ENCODE data around the gene TNRC6C.
A peak's percentile ranks its signal among the peaks of the same experiment; 100 is the strongest.
"Not testable (repeated sequence)": the region's sequence is repeated elsewhere in the genome, so short reads cannot be mapped to it uniquely, and the experiment has no call there.

TNRC6C gene

GRCh38 chr17:77968788-77969187, 10.3 kb downstream of the TNRC6C start:
- DNase-seq = no peak

- not testable (repeated sequence) for DNase-seq
Observed at GRCh38 chr17:77972271-77972670, 13.8 kb downstream of the TNRC6C start.

- DNase-seq = no peak
Observed at GRCh38 chr17:77973953-77974352, 15.4 kb downstream of the TNRC6C start.

- no peak for DNase-seq
Observed at GRCh38 chr17:77974396-77974795, 15.9 kb downstream of the TNRC6C start.

- DNase-seq = not testable (repeated sequence)
Observed at GRCh38 chr17:77982430-77982829, 23.9 kb downstream of the TNRC6C start.

- no peak for DNase-seq
Observed at GRCh38 chr17:77990301-77990700, 31.8 kb downstream of the TNRC6C start.

- not testable (repeated sequence) for DNase-seq
Observed at GRCh38 chr17:77993735-77994134, 35.2 kb downstream of the TNRC6C start.

- DNase-seq = peak; percentile 67
Observed at GRCh38 chr17:77995146-77995852, 36.8 kb downstream of the TNRC6C start.

GRCh38 chr17:77996256-77996655, 37.8 kb downstream of the TNRC6C start:
- no peak for DNase-seq

- no peak for DNase-seq
Observed at GRCh38 chr17:77999413-78000173, 41.1 kb downstream of the TNRC6C start.

GRCh38 chr17:78000341-78000740, 41.8 kb downstream of the TNRC6C start:
- DNase-seq = no peak

GRCh38 chr17:78001182-78001581, 42.7 kb downstream of the TNRC6C start:
- peak; percentile 89 for DNase-seq

GRCh38 chr17:78001612-78002011, 43.1 kb downstream of the TNRC6C start:
- DNase-seq = no peak

GRCh38 chr17:78002166-78002565, 43.7 kb downstream of the TNRC6C start:
- no peak for DNase-seq

GRCh38 chr17:78005452-78006171, 47.1 kb downstream of the TNRC6C start:
- no peak for DNase-seq

- DNase-seq = no peak
Observed at GRCh38 chr17:78006338-78006737, 47.8 kb downstream of the TNRC6C start.

GRCh38 chr17:78007647-78008046, 49.1 kb downstream of the TNRC6C start:
- no peak for DNase-seq

GRCh38 chr17:78010759-78011158, 52.3 kb downstream of the TNRC6C start:
- DNase-seq = no peak

- no peak for DNase-seq
Observed at GRCh38 chr17:78012428-78012827, 53.9 kb downstream of the TNRC6C start.

GRCh38 chr17:78013683-78014467, 55.4 kb downstream of the TNRC6C start:
- peak; percentile 75 for DNase-seq

GRCh38 chr17:78014646-78015045, 56.1 kb downstream of the TNRC6C start:
- DNase-seq = peak; percentile 56

- no peak for DNase-seq
Observed at GRCh38 chr17:78016852-78017251, 58.3 kb downstream of the TNRC6C start.

Data from NCI-H69 (cell line).